HG02970 (cell line): ENCODE results near the gene TMEM203.

Source experiments
- ATAC-seq: cut with Tn5 transposase; IDR thresholded peaks from one replicate; pipeline ENCODE4 v1.9.1; 2021; ENCODE audit warnings: mild to moderate bottlenecking, moderate library complexity, moderate number of reproducible peaks; ENCODE audit not compliant: unreplicated experiment, low FRiP score

Gene TMEM203

GRCh38 chr9:137219757-137220316 is 14.4 kb upstream of the TMEM203 start:
- no peak for ATAC-seq

GRCh38 chr9:137218754-137219271 is 13.4 kb upstream of the TMEM203 start:
- no peak for ATAC-seq

- ATAC-seq: no peak
Observed at GRCh38 chr9:137218212-137218753, 12.8 kb upstream of the TMEM203 start.

- no peak for ATAC-seq
Observed at GRCh38 chr9:137217276-137218211, 12.1 kb upstream of the TMEM203 start.

GRCh38 chr9:137216188-137216965 is 10.9 kb upstream of the TMEM203 start:
- ATAC-seq: no peak

GRCh38 chr9:137215196-137215986 is 9.9 kb upstream of the TMEM203 start:
- no peak for ATAC-seq

GRCh38 chr9:137214620-137215019 is 9.2 kb upstream of the TMEM203 start:
- ATAC-seq: no peak

GRCh38 chr9:137213160-137214060 is 8.0 kb upstream of the TMEM203 start:
- no peak for ATAC-seq

- ATAC-seq: no peak
Observed at GRCh38 chr9:137212520-137212919, 7.1 kb upstream of the TMEM203 start.

GRCh38 chr9:137211532-137211931 is 6.1 kb upstream of the TMEM203 start:
- no peak for ATAC-seq

GRCh38 chr9:137206602-137207001 is 1.2 kb upstream of the TMEM203 start:
- ATAC-seq: no peak

- ATAC-seq: no peak
Observed at GRCh38 chr9:137204731-137205125, 720 bp downstream of the TMEM203 start.

GRCh38 chr9:137202966-137203365 is 2.5 kb downstream of the TMEM203 start:
- no peak for ATAC-seq

GRCh38 chr9:137201205-137201868 is 4.1 kb downstream of the TMEM203 start:
- no peak for ATAC-seq

- ATAC-seq: peak; percentile 85
Observed at GRCh38 chr9:137200311-137201204, 4.9 kb downstream of the TMEM203 start, which contains the start of gene TPRN. TPRN (minus strand) TSS chr9:137200741; CDS start chr9:137200711, 30 bp downstream.

GRCh38 chr9:137199411-137200121 is 5.9 kb downstream of the TMEM203 start:
- ATAC-seq: no peak

- ATAC-seq: no peak
Observed at GRCh38 chr9:137198902-137199283, 6.6 kb downstream of the TMEM203 start.
